ENCODE data around the gene NTN1.

GRCh38 chr17:9021992-9022572 lies 772 bp downstream of the NTN1 start:
- TF ChIP-seq CTCF (IDR thresholded peaks at IDR 0.05) (no peak), POLR2A (IDR thresholded peaks at IDR 0.05) (peak in 2 of 4 donors; percentile 8 to 52)
